Measurements from ENCODE around the gene SRC.

The SRC gene

DNA sequence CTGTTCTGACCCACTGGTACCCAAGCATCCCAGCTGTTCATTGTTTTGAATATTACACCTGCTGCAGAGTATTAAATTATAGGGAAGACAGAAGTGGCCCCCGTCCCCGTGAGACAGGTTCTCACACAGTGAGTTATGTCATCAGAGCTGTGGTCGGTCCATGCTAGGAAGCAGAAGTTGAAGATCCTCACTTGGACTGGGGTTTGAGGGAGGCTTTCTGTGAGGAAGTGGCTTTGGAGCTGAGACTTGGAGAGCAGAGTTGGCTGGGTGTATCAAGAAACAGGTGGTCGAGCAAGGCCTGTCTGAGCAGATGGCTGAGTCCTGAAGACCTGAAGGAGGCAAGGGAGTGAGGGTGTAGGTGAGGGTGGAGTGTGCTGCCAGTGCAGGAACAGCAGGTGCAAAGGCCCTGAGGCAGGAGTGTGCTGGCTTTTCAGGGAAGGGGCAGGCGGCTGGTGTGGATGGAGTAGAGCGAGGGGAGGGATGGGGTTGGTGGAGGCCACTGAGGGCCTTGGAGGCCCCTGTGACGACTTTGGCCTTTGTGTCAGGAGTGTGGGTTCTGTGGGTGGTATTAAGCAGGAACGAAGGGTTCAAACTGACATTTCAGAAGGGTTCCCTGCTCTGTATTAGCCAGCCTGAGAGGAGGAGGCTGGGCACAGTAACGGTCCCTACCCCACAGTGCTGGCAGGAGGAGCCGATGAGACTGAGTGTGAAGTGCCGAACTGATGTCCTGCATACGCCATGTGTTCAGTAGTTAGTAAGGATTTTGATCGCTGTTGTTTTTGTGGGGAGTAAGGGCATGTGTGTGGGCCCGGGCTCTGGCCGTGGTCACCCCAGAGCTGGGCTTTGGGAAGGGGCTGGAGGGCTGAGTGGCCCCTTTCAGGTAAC, 11.8 kb downstream of the SRC start:
- in situ Hi-C loops (cut with HindIII; ENCODE audit: low sequenced_read_pairs): no loop called here
- TF ChIP-seq, protein P1, sequence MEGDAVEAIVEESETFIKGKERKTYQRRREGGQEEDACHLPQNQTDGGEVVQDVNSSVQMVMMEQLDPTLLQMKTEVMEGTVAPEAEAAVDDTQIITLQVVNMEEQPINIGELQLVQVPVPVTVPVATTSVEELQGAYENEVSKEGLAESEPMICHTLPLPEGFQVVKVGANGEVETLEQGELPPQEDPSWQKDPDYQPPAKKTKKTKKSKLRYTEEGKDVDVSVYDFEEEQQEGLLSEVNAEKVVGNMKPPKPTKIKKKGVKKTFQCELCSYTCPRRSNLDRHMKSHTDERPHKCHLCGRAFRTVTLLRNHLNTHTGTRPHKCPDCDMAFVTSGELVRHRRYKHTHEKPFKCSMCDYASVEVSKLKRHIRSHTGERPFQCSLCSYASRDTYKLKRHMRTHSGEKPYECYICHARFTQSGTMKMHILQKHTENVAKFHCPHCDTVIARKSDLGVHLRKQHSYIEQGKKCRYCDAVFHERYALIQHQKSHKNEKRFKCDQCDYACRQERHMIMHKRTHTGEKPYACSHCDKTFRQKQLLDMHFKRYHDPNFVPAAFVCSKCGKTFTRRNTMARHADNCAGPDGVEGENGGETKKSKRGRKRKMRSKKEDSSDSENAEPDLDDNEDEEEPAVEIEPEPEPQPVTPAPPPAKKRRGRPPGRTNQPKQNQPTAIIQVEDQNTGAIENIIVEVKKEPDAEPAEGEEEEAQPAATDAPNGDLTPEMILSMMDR (IDR thresholded peaks at IDR 0.05; ENCODE audit: low read depth, low read length): no peak
- H3K4me3 ChIP-seq (ENCODE audit: low read depth, low read length): no peak overlapping the region
- DNase-seq (ENCODE audit: low read depth, low spot score): no peak

DNA sequence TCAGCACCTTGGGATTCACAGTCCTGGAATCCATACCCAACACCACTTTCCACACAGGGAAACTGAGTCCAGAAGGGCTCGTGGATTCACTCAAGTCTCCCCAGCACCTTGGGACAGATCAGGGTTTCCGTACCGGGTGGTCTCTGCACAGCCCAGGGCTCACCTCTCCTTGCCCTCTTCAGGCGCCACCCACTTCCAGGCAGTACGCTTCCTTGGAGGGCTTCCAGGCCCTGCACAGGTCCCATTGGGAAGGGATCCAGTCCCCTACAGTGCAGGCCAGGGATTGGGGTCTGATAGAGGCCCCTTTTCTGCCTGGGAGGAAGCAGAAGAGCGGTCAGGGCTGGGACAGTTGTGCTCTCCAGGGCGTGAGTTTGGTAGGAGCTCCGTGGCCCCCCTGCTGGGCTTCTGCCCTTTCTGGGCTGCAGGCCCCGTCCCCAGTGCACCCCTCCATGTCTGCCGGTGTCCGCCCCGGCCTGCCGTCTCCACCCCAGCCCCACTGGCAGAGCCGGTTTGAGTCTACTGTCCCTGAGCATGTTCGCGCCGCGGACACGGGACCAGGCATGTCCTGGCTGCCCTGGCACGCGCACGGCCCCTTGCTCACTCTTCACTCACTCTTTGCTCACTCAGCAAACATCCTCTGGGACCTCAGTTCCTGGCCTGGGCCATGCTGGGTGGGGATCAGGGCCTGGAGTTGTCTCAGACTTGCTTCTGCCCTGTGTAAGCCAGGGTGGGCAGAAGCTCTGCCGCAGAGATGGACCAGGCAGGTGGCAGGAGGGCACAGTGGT, 12.6 kb downstream of the SRC start:
- TF ChIP-seq, protein P1 (IDR thresholded peaks at IDR 0.05; ENCODE audit: low read depth, low read length): no peak
- in situ Hi-C loops (cut with HindIII; ENCODE audit: low sequenced_read_pairs): no loop called here
- no peak for DNase-seq (ENCODE audit: low read depth, low spot score)
- H3K4me3 ChIP-seq (ENCODE audit: low read depth, low read length): no peak overlapping the region

DNA sequence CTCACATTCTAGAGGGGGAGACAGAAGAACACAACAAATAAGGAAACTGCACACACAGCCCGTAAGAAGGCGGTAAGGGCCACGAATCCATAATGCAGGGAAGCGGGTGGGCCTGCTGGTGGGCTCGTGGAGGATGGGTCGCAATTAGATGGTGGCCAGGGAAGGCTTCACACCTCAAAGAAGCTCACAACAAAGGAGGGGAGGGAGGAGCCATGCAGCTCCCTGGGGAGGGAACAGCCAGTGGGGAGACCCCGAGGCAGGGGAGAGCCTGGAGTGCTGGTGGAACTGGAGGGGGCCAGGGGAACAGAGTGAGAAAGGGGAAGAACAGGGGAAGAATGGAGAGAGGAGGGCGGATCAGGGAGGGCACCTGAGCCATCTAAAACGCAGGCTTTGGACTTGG, 13.4 kb downstream of the SRC start:
- H3K4me3 ChIP-seq (ENCODE audit: low read depth, low read length): no peak overlapping the region
- TF ChIP-seq, protein P1 (IDR thresholded peaks at IDR 0.05; ENCODE audit: low read depth, low read length): no peak
- in situ Hi-C loops (cut with HindIII; ENCODE audit: low sequenced_read_pairs): no loop called here
- DNase-seq (ENCODE audit: low read depth, low spot score): no peak

DNA sequence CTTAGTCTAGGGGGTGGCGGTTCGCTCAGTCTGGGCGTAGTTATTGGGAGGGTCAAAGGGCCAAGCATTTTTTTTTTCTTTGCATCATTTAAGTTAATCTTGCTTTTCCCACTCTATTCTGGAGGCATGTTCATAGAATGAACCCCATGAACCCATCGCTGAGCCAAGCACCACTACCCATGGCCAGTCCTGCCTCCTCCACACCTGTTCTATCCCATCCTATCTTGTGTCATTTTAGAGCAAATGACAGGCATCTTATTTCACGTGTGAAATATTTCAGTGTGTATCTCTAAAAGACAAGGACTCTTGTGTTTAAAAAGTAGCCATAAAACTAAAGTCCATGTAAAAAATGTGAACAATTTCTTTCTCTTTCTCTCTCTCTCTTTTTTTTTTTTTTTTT, 13.9 kb downstream of the SRC start:
- DNase-seq (ENCODE audit: low read depth, low spot score): no peak
- TF ChIP-seq, protein P1 (IDR thresholded peaks at IDR 0.05; ENCODE audit: low read depth, low read length): no peak
- in situ Hi-C loops (cut with HindIII; ENCODE audit: low sequenced_read_pairs): no loop called here
- H3K4me3 ChIP-seq (ENCODE audit: low read depth, low read length): no peak overlapping the region

DNA sequence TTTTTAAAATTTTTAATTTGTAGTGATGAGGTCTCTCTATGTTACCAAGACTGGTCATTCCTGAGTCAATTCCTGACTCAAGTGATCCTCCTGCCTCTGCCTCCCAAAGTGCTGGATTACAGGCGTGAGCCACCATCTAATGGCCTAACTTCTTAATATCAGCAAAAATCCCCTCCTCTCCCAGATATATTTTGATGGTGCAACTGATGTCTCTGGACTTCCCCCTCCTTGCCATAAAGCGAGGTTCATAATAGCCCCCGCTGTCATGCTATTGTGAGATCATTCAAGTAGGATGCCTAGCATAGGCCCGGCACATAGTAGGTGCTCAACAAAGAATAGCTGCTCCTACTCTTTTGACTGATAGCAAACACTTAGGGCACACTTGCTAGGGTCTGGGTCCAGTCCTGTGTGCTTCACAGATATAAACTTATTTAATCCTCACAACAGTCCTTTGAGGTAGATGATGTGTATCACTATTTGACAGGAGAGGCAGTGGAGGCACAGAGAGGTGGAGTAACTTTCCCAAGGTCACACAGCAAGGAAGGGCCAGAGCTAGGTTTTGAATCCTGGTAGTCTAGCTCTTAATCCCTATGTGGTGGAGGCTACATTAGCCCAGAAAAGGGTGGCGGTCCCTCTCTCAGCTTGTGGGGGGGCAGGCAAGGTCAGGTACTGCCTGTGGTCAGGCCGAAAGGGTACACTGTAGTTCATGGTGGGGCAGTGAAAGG, 14.6 kb downstream of the SRC start:
- TF ChIP-seq, protein P1 (IDR thresholded peaks at IDR 0.05; ENCODE audit: low read depth, low read length): no peak
- in situ Hi-C loops (cut with HindIII; ENCODE audit: low sequenced_read_pairs): no loop called here

DNA sequence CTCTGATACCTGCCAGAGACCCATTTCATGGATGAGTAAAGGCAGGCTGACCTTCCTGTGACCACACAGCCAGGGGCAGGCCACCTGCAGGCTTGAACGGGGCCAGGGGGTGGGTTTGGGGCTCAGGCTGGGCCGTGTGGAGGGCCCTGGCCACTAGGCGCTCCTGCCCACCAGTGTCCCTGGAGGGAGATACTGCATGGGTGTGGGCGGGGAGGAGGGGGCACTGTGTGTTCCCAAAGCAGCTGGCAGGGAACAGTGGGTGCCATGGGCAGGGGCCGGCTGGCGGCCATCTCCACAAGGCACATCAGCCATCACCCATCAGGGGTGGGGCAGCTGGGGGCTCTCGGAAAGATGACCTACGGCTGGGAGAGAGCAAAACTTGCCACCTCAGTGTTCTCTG, 15.4 kb downstream of the SRC start:
- TF ChIP-seq, protein P1 (IDR thresholded peaks at IDR 0.05; ENCODE audit: low read depth, low read length): no peak
- in situ Hi-C loops (cut with HindIII; ENCODE audit: low sequenced_read_pairs): no loop called here

More for the DNA sequence above, 14.6 kb downstream of the SRC start:
- H3K4me3 ChIP-seq (ENCODE audit: low read depth, low read length): no peak overlapping the region
- DNase-seq (ENCODE audit: low read depth, low spot score): no peak

More for the DNA sequence above, 15.4 kb downstream of the SRC start:
- DNase-seq (ENCODE audit: low read depth, low spot score): no peak
- H3K4me3 ChIP-seq (ENCODE audit: low read depth, low read length): no peak overlapping the region
